Keratinocyte (primary cell): ENCODE measurements around the gene NBEA.

Experiments
- EZH2 ChIP-seq: IDR thresholded peaks from one replicate; pipeline ENCODE4 v1.6.1; 2012; ENCODE audit warnings: inconsistent platforms, mild to moderate bottlenecking, low read length, moderate library complexity
- TF ChIP-seq, protein P1 (sequence below), 3 experiments: IDR thresholded peaks in 1 of 3; conservative IDR thresholded peaks in 1 of 3; optimal IDR thresholded peaks in 1 of 3; 2 replicates in 2 of 3; 3 replicates in 1 of 3; pipeline versions ENCODE3 to v1.5.1; 2011; ENCODE audit warnings: low read length in 3 of 3, mild to moderate bottlenecking in 3 of 3, moderate library complexity in 2 of 3, control low read depth in 1 of 3, inconsistent platforms in 1 of 3; ENCODE audit not compliant: insufficient read depth in 2 of 3; ENCODE audit errors: extremely low read depth in 1 of 3

DNA sequence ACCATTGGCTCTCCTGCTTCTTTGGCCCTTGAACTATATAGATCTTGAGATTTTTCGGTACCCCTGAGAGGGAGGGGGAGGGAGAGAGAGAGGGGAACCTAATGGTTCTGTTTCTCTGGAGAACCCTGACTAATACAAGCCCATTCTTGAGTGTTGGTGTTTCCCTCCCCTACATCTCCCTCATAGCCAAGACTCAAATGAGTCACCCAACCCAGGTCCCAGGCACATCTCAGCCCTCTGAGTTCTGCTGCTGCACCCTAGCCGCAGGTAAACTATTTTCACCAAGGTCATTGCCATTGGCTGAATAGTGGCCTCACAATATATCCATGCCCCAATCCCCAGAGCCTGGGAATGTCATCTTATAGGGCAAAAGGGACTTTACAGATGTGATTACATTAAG, 760.2 kb downstream of the NBEA start:
- TF ChIP-seq, protein P1, sequence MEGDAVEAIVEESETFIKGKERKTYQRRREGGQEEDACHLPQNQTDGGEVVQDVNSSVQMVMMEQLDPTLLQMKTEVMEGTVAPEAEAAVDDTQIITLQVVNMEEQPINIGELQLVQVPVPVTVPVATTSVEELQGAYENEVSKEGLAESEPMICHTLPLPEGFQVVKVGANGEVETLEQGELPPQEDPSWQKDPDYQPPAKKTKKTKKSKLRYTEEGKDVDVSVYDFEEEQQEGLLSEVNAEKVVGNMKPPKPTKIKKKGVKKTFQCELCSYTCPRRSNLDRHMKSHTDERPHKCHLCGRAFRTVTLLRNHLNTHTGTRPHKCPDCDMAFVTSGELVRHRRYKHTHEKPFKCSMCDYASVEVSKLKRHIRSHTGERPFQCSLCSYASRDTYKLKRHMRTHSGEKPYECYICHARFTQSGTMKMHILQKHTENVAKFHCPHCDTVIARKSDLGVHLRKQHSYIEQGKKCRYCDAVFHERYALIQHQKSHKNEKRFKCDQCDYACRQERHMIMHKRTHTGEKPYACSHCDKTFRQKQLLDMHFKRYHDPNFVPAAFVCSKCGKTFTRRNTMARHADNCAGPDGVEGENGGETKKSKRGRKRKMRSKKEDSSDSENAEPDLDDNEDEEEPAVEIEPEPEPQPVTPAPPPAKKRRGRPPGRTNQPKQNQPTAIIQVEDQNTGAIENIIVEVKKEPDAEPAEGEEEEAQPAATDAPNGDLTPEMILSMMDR (optimal IDR thresholded peaks at IDR 0.05 in 1 of 3, IDR thresholded peaks at IDR 0.05 in 1 of 3, conservative IDR thresholded peaks at IDR 0.05 in 1 of 3; ENCODE audit: extremely low read depth in 1 of 3, insufficient read depth in 2 of 3, low read length in 3 of 3), result no peak
- TF ChIP-seq EZH2, result no peak
